Measurements from ENCODE around the gene SLX4. TPM values are rescaled to one million over a fixed set of nuclear protein-coding genes. Genes with fewer than 3 reads are reported as not detected.

Gene SLX4
- polyA plus RNA-seq, 1 of the 3 experiments (the other 2 are of a cell fraction): 2.1 TPM

DNA sequence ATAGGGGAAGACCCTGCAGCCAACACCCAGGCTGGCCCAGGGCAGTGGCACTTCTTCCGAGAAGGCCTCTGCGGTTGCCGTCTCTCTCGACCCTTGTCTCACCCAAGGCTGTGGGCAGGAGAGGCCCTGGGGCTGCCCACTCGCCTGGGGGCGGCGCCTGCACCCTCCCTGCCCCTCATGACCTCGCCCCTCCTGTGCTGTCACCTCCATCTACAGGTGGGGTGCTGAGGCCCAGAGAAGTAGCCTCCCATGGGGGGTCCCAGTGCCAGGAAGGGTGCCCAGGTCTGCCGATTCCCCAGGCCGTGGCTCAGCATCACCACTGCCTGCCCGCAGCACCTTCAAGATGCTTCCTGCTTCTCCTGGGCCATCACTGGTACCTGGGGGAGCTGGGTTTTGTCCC is 35.2 kb downstream of the SLX4 start:
- no peaks in the 10 kb centered on the region; a peak in 1 of 4 replicates for H3K4me1 ChIP-seq (ENCODE audit: control insufficient read depth in 1 of 2, insufficient read depth in 2 of 2, low read depth in 1 of 2, low read length in 1 of 2)
- H3K9me2 ChIP-seq: no peaks in the 10 kb centered on the region
- H3K9ac ChIP-seq: no peak overlapping the region
- ChIA-PET CTCF (no interaction called here), POLR2A (no interaction called here)
- no peaks in the 10 kb centered on the region for H4K20me1 ChIP-seq (ENCODE audit: insufficient read depth)
- H3K4me2 ChIP-seq: no peak overlapping the region
- H3K9me3 ChIP-seq: no peaks in the 10 kb centered on the region
- WGBS (ENCODE audit: low lambda C conversion rate): 89% methylated on average over 7 of the region's 11 CpGs
- H2AFZ ChIP-seq (ENCODE audit: low read depth): no peak overlapping the region
- H3F3A ChIP-seq (replicated peaks; ENCODE audit: insufficient read depth): no peaks in the 10 kb centered on the region
- no peak for TF ChIP-seq POLR2AphosphoS5 (IDR thresholded peaks at IDR 0.05; ENCODE audit: low read depth, low read length)
- no peak for TF ChIP-seq MEF2A (IDR thresholded peaks at IDR 0.05; ENCODE audit: borderline replicate concordance, low read depth)
- no peak for TF ChIP-seq RAD21 (IDR thresholded peaks at IDR 0.05; ENCODE audit: low read length)
- no peak for TF ChIP-seq JUND (IDR thresholded peaks at IDR 0.05)
- TF ChIP-seq, protein P1, sequence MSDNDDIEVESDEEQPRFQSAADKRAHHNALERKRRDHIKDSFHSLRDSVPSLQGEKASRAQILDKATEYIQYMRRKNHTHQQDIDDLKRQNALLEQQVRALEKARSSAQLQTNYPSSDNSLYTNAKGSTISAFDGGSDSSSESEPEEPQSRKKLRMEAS (IDR thresholded peaks at IDR 0.05; ENCODE audit: low read depth): no peak
- TF ChIP-seq NFIC (IDR thresholded peaks at IDR 0.05; ENCODE audit: borderline replicate concordance): no peak
- TF ChIP-seq, protein P2, sequence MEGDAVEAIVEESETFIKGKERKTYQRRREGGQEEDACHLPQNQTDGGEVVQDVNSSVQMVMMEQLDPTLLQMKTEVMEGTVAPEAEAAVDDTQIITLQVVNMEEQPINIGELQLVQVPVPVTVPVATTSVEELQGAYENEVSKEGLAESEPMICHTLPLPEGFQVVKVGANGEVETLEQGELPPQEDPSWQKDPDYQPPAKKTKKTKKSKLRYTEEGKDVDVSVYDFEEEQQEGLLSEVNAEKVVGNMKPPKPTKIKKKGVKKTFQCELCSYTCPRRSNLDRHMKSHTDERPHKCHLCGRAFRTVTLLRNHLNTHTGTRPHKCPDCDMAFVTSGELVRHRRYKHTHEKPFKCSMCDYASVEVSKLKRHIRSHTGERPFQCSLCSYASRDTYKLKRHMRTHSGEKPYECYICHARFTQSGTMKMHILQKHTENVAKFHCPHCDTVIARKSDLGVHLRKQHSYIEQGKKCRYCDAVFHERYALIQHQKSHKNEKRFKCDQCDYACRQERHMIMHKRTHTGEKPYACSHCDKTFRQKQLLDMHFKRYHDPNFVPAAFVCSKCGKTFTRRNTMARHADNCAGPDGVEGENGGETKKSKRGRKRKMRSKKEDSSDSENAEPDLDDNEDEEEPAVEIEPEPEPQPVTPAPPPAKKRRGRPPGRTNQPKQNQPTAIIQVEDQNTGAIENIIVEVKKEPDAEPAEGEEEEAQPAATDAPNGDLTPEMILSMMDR (IDR thresholded peaks at IDR 0.05): no peak
- H3K36me3 ChIP-seq (replicated peaks in 1 of 2; ENCODE audit: control insufficient read depth in 1 of 2, insufficient read depth in 2 of 2, low read length in 1 of 2): no peaks in the 10 kb centered on the region
- DNase-seq: no peak
- no peaks in the 10 kb centered on the region for H3K79me2 ChIP-seq (ENCODE audit: insufficient read depth)
- H3K4me3 ChIP-seq (ENCODE audit: low read depth in 2 of 2, low read length in 1 of 2): no peak overlapping the region
- no peak overlapping the region for H3K27ac ChIP-seq (ENCODE audit: low read depth in 2 of 2, low read length in 1 of 2)
- H3K27me3 ChIP-seq (ENCODE audit: insufficient read depth): no peaks in the 10 kb centered on the region

DNA sequence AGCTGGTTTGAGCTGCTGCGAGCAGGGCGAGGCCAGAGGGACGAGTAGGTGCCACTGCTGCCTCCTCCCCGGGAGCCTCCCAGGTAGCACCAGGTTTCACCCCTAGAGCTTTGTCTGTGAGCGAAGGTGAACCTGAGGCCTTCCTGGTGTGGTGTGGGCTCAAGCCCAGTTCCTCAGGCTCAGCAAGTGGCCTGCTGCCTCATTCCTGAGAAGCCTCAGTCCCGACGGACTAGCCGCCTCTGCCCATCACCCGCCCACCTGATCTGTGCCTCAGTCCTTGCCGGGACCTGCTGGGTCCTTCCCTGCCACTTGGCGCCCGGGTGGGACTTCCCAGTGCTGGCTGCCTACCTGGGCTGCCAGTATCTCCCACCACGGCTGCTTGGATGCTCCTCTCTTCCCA is 35.9 kb downstream of the SLX4 start:
- H3K27ac ChIP-seq (ENCODE audit: low read depth in 2 of 2, low read length in 1 of 2): no peak overlapping the region
- H3K9ac ChIP-seq: no peak overlapping the region
- H3K4me3 ChIP-seq (ENCODE audit: low read depth in 2 of 2, low read length in 1 of 2): no peak overlapping the region
- no peaks in the 10 kb centered on the region for H3K27me3 ChIP-seq (ENCODE audit: insufficient read depth)
- no peaks in the 10 kb centered on the region for H3K9me3 ChIP-seq
- CTCF ChIA-PET: no interaction called here
- H3F3A ChIP-seq (replicated peaks; ENCODE audit: insufficient read depth): no peaks in the 10 kb centered on the region
- no peak for DNase-seq
- no peak for TF ChIP-seq RCOR1 (IDR thresholded peaks at IDR 0.05; ENCODE audit: low read length)
- TF ChIP-seq TEAD4 (IDR thresholded peaks at IDR 0.05; ENCODE audit: borderline replicate concordance, insufficient read depth): no peak
- TF ChIP-seq EP300 (IDR thresholded peaks at IDR 0.05; ENCODE audit: borderline replicate concordance in 1 of 2, low read depth in 1 of 2, low read length in 1 of 2): no peak
- TF ChIP-seq TCF12 (IDR thresholded peaks at IDR 0.05): no peak
- no peak for TF ChIP-seq EZH2phosphoT487 (IDR thresholded peaks at IDR 0.05; ENCODE audit: borderline replicate concordance, low read depth)
- no peak for TF ChIP-seq POLR2AphosphoS5 (IDR thresholded peaks at IDR 0.05; ENCODE audit: low read depth, low read length)
- TF ChIP-seq, protein P3, sequence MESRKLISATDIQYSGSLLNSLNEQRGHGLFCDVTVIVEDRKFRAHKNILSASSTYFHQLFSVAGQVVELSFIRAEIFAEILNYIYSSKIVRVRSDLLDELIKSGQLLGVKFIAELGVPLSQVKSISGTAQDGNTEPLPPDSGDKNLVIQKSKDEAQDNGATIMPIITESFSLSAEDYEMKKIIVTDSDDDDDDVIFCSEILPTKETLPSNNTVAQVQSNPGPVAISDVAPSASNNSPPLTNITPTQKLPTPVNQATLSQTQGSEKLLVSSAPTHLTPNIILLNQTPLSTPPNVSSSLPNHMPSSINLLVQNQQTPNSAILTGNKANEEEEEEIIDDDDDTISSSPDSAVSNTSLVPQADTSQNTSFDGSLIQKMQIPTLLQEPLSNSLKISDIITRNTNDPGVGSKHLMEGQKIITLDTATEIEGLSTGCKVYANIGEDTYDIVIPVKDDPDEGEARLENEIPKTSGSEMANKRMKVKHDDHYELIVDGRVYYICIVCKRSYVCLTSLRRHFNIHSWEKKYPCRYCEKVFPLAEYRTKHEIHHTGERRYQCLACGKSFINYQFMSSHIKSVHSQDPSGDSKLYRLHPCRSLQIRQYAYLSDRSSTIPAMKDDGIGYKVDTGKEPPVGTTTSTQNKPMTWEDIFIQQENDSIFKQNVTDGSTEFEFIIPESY (IDR thresholded peaks at IDR 0.05; ENCODE audit: borderline replicate concordance, low read depth): no peak
- TF ChIP-seq GABPA (IDR thresholded peaks at IDR 0.05; ENCODE audit: low read depth): no peak
- TF ChIP-seq, protein P4, sequence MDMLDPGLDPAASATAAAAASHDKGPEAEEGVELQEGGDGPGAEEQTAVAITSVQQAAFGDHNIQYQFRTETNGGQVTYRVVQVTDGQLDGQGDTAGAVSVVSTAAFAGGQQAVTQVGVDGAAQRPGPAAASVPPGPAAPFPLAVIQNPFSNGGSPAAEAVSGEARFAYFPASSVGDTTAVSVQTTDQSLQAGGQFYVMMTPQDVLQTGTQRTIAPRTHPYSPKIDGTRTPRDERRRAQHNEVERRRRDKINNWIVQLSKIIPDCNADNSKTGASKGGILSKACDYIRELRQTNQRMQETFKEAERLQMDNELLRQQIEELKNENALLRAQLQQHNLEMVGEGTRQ (IDR thresholded peaks at IDR 0.05; ENCODE audit: borderline replicate concordance, low read depth, low read length): no peak
- no peak for TF ChIP-seq RXRA (IDR thresholded peaks at IDR 0.05; ENCODE audit: borderline replicate concordance, low read depth)
- no peak for TF ChIP-seq FOXM1 (IDR thresholded peaks at IDR 0.05; ENCODE audit: low read depth)
- no peak for TF ChIP-seq MXI1 (IDR thresholded peaks at IDR 0.05; ENCODE audit: low read depth, low read length)
- no peak for TF ChIP-seq SIN3A (IDR thresholded peaks at IDR 0.05; ENCODE audit: borderline replicate concordance, low read depth, low read length)
- no peak for TF ChIP-seq FOSL2 (IDR thresholded peaks at IDR 0.05; ENCODE audit: borderline replicate concordance, low read depth)
- POLR2A ChIA-PET: no interaction called here
- no peak overlapping the region for H2AFZ ChIP-seq (ENCODE audit: low read depth)
- H3K4me2 ChIP-seq: no peak overlapping the region
- H3K9me2 ChIP-seq: no peaks in the 10 kb centered on the region
- 72% methylated on average over 8 of the region's 13 CpGs for WGBS (ENCODE audit: low lambda C conversion rate)
- no peaks in the 10 kb centered on the region for H4K20me1 ChIP-seq (ENCODE audit: insufficient read depth)
- no peaks in the 10 kb centered on the region for H3K36me3 ChIP-seq (replicated peaks in 1 of 2; ENCODE audit: control insufficient read depth in 1 of 2, insufficient read depth in 2 of 2, low read length in 1 of 2)
- H3K79me2 ChIP-seq (ENCODE audit: insufficient read depth): no peaks in the 10 kb centered on the region
- no peaks in the 10 kb centered on the region; a peak in 1 of 4 replicates for H3K4me1 ChIP-seq (ENCODE audit: control insufficient read depth in 1 of 2, insufficient read depth in 2 of 2, low read depth in 1 of 2, low read length in 1 of 2)

Data from SK-N-SH (cell line).